ENCODE measurements around the gene LRPPRC. TPM values are rescaled to one million over a fixed set of nuclear protein-coding genes. Genes with fewer than 3 reads are reported as not detected.

The LRPPRC gene
- polyA plus RNA-seq, 1 of the 3 experiments (the other 2 are of a cell fraction) = 31.4 TPM

- H3K4me1 ChIP-seq (ENCODE audit: control insufficient read depth in 1 of 2, insufficient read depth in 2 of 2, low read depth in 1 of 2, low read length in 1 of 2) = peaks cover 0 to 7% of the 10 kb centered on the region in 2 experiments; a peak in 1 of 4 replicates
- TF ChIP-seq IRF3 (IDR thresholded peaks at IDR 0.05; ENCODE audit: low read depth, low read length) = no peak
- no peak for TF ChIP-seq TCF12 (IDR thresholded peaks at IDR 0.05)
- no peak for TF ChIP-seq SMC3 (IDR thresholded peaks at IDR 0.05; ENCODE audit: low read depth, low read length)
- TF ChIP-seq PBX3 (IDR thresholded peaks at IDR 0.05) = no peak
- no peak for TF ChIP-seq USF2 (IDR thresholded peaks at IDR 0.05; ENCODE audit: borderline replicate concordance, low read depth, low read length)
- no peak for TF ChIP-seq RCOR1 (IDR thresholded peaks at IDR 0.05; ENCODE audit: low read length)
- TF ChIP-seq SIN3A (IDR thresholded peaks at IDR 0.05; ENCODE audit: borderline replicate concordance, low read depth, low read length) = no peak
- no peak for TF ChIP-seq YY1 (IDR thresholded peaks at IDR 0.05; ENCODE audit: low read depth)
- TF ChIP-seq TAF1 (IDR thresholded peaks at IDR 0.05; ENCODE audit: borderline replicate concordance, low read depth, low read length) = no peak
- no peak for TF ChIP-seq EP300 (IDR thresholded peaks at IDR 0.05; ENCODE audit: borderline replicate concordance in 1 of 2, low read depth in 1 of 2, low read length in 1 of 2)
- no peak for TF ChIP-seq NFIC (IDR thresholded peaks at IDR 0.05; ENCODE audit: borderline replicate concordance)
- no peak for TF ChIP-seq FOXM1 (IDR thresholded peaks at IDR 0.05; ENCODE audit: low read depth)
- TF ChIP-seq MXI1 (IDR thresholded peaks at IDR 0.05; ENCODE audit: low read depth, low read length) = no peak
- no peak for TF ChIP-seq CHD2 (IDR thresholded peaks at IDR 0.05; ENCODE audit: low read length, partially characterized antibody)
- TF ChIP-seq FOXJ3 (CRISPR knock-in tag; IDR thresholded peaks at IDR 0.05) = no peak
- TF ChIP-seq REST (IDR thresholded peaks at IDR 0.05; ENCODE audit: low read depth, low read length) = no peak
- TF ChIP-seq USF1 (IDR thresholded peaks at IDR 0.05; ENCODE audit: borderline replicate concordance, low read depth) = no peak
- H3K36me3 ChIP-seq (replicated peaks in 1 of 2; ENCODE audit: control insufficient read depth in 1 of 2, insufficient read depth in 2 of 2, low read length in 1 of 2) = peaks cover 40 to 47% of the 10 kb centered on the region in 2 experiments
- no peak overlapping the region for H2AFZ ChIP-seq (ENCODE audit: low read depth)
- POLR2A ChIA-PET = no interaction called here
- DNase-seq = no peak
- 92% methylated on average over 7 of the region's 7 CpGs for WGBS (ENCODE audit: low lambda C conversion rate)
- H4K20me1 ChIP-seq (ENCODE audit: insufficient read depth) = no peaks in the 10 kb centered on the region
- H3K27ac ChIP-seq (ENCODE audit: low read depth in 2 of 2, low read length in 1 of 2) = no peak overlapping the region
- H3K9ac ChIP-seq = no peak overlapping the region
- H3K27me3 ChIP-seq (ENCODE audit: insufficient read depth) = no peaks in the 10 kb centered on the region
- peaks cover 4% of the 10 kb centered on the region for H3F3A ChIP-seq (replicated peaks; ENCODE audit: insufficient read depth)
- H3K9me2 ChIP-seq = no peaks in the 10 kb centered on the region
- no peaks in the 10 kb centered on the region for H3K79me2 ChIP-seq (ENCODE audit: insufficient read depth)
- H3K4me2 ChIP-seq = no peak overlapping the region
- no peaks in the 10 kb centered on the region for H3K9me3 ChIP-seq
- no peak overlapping the region for H3K4me3 ChIP-seq (ENCODE audit: low read depth in 2 of 2, low read length in 1 of 2)
- CTCF ChIA-PET = interaction anchor here (1.3 to 3.2 kb wide), 3 partner anchors 7 to 595 kb away, joined by 3 to 25 read pairs (median 3); no protein-coding TSS in a partner anchor
Measured at GRCh38 chr2:43885132-43885632, 110.6 kb downstream of the LRPPRC start.

Data from SK-N-SH (cell line).